ENCODE data around the gene AFF1. TPM values are rescaled to one million over a fixed set of nuclear protein-coding genes. Genes with fewer than 3 reads are reported as not detected.
A peak's percentile ranks its signal among the peaks of the same experiment; 100 is the strongest.

AFF1 gene
- total RNA-seq, 4 donors from 2014 or later = 89.4 to 138 (median 103) TPM

- ATAC-seq (ENCODE audit: low FRiP score) (no peak), DNase-seq (ENCODE audit: low spot score) (no peak)
- TF ChIP-seq, protein P1, sequence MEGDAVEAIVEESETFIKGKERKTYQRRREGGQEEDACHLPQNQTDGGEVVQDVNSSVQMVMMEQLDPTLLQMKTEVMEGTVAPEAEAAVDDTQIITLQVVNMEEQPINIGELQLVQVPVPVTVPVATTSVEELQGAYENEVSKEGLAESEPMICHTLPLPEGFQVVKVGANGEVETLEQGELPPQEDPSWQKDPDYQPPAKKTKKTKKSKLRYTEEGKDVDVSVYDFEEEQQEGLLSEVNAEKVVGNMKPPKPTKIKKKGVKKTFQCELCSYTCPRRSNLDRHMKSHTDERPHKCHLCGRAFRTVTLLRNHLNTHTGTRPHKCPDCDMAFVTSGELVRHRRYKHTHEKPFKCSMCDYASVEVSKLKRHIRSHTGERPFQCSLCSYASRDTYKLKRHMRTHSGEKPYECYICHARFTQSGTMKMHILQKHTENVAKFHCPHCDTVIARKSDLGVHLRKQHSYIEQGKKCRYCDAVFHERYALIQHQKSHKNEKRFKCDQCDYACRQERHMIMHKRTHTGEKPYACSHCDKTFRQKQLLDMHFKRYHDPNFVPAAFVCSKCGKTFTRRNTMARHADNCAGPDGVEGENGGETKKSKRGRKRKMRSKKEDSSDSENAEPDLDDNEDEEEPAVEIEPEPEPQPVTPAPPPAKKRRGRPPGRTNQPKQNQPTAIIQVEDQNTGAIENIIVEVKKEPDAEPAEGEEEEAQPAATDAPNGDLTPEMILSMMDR (IDR thresholded peaks at IDR 0.05) = no peak
Observed at GRCh38 chr4:86955888-86956451, 21.2 kb downstream of the AFF1 start.

DNA sequence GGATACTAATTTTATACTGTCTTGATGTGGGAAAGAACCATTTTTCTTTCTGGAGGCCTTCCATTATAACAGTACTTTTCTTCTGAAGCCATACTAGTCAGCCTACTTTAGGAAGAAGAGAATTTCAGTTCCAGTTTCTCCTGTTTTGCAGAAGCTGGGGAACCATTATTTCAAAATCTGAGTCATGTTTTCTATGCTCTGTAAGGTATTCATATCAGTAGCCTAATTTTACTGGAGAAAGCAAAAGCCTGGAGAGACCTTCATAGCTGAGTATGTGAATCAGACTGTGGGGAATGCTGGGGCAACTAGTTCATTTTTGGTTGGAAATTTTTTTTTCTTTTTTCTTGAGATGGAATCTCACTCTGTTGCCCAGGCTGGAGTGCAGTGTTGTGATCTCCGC is 22.4 kb downstream of the AFF1 start:
- TF ChIP-seq, protein P1 (IDR thresholded peaks at IDR 0.05) = no peak
- no peak for DNase-seq (ENCODE audit: low spot score)
- ATAC-seq (ENCODE audit: low FRiP score) = peak; percentile 73

GRCh38 chr4:86959588-86960500 is 25.0 kb downstream of the AFF1 start:
- ATAC-seq (ENCODE audit: low FRiP score) (no peak), DNase-seq (ENCODE audit: low spot score) (no peak)
- TF ChIP-seq, protein P1 (IDR thresholded peaks at IDR 0.05) = no peak

DNA sequence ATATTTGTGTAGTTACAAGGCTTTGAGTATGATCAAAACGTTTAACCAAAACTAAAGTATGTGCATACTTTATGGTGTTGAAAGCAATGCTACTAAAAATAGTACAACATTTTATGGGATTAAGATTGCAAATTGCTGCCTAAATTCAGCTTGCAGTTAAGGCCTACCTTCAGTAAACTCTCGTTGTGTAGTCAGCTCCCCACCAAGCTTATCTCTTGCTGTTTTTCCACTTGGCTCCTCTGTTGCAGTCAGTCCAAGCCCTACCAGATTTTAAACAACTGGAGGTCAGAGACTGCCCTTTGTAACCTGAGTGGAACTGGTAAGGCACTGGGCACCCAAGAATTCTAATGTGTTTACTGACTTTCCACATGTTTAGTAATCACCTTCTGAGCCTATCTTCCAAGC is 25.7 kb downstream of the AFF1 start:
- TF ChIP-seq, protein P1 (IDR thresholded peaks at IDR 0.05) = no peak
- ATAC-seq (ENCODE audit: low FRiP score) = no peak
- no peak for DNase-seq (ENCODE audit: low spot score)

DNA sequence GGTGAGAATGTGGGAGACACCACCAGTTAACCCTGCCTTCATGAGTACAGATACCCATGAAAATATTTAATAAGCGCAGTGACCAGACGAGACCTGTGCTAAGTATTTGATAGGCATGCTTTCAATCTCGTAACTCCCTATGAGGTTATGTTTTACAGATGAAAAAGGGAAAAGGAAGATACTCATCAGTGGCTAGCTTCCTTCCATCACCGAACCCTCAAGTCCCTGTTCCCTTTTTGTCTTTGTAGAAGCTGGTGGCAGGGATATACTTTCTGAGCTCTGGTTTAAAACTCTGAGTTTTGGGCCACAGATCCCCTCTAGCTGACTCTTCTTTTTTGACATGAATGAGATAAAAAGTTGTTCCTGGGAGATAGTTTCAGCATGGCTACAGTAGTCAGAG is 26.3 kb downstream of the AFF1 start:
- no peak for ATAC-seq (ENCODE audit: low FRiP score)
- TF ChIP-seq, protein P1 (IDR thresholded peaks at IDR 0.05) = no peak
- no peak for DNase-seq (ENCODE audit: low spot score)

GRCh38 chr4:86961605-86962295 is 26.9 kb downstream of the AFF1 start:
- no peak for ATAC-seq (ENCODE audit: low FRiP score)
- no peak for DNase-seq (ENCODE audit: low spot score)

More at GRCh38 chr4:86961605-86962295, 26.9 kb downstream of the AFF1 start:
- TF ChIP-seq, protein P1 (IDR thresholded peaks at IDR 0.05) = no peak
